GM21447 (cell line): ENCODE measurements around the gene PCGF6.

ENCODE experiments used
- ATAC-seq: cut with Tn5 transposase; IDR thresholded peaks from one replicate; pipeline ENCODE4 v1.9.1; 2021; ENCODE audit not compliant: unreplicated experiment

The PCGF6 gene

DNA sequence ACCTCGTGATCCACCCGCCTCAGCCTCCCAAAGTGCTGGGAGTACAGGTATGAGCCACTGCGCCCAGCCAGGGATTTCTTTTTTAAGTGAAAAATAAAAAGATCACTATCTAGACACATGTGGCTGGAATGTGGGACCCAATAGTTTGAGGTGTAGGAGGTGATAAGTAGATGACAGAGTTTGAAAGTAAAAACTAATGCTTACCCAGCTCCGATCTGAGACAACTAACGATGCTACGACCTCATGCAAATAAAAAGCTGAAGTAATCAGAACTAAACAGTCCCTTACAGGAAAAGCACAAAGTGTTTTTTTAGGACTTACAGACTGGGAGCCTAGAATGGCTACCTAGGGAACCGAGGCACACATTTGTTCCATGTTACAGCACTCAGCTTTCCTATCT is 23.0 kb downstream of the PCGF6 start:
- no peak for ATAC-seq

DNA sequence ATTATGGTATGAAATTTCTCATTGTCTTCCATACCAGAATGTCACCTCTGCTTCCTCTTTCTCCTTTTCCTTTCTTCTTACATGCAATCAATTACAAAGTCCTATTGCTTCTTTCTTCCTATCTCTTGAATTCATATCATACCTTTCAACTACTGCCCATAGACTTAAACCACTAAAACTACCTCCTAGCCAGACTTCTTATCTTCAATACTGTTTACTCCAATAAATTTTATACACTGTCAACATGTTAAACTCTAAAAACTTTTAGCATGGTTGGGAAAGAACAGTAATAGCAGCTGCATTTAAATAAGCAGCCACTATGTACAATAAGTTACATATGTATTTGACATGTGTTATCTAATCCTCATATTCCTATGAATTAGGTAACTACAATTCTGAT is 34.9 kb downstream of the PCGF6 start:
- ATAC-seq: no peak

- no peak for ATAC-seq
These were observed 40.7 kb downstream of the PCGF6 start for GRCh38 chr10:103310197-103310596.

DNA sequence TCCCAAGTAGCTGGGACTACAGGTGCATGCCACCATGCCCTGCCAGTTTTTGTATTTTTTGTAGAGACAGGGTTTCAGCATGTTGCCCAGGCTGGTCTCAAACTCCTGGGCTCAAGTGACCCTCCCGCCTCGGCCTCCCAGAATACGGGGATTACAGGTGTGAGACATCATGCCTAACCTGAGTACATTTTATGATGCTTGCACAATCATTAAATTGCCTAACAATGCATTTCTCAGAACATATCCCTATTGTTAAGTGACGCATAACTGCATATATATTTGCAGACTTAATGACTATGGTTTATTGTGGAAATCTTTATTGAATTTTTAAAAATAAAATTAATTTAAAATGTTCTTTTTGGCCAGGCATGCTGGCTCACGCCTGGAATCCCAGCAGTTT is 43.3 kb downstream of the PCGF6 start:
- no peak for ATAC-seq

GRCh38 chr10:103295374-103296015 is 55.4 kb downstream of the PCGF6 start:
- ATAC-seq: no peak

- no peak for ATAC-seq
These were observed 59.4 kb downstream of the PCGF6 start for GRCh38 chr10:103291588-103291987.

- ATAC-seq: no peak
These were observed 62.9 kb downstream of the PCGF6 start for GRCh38 chr10:103287992-103288391.

DNA sequence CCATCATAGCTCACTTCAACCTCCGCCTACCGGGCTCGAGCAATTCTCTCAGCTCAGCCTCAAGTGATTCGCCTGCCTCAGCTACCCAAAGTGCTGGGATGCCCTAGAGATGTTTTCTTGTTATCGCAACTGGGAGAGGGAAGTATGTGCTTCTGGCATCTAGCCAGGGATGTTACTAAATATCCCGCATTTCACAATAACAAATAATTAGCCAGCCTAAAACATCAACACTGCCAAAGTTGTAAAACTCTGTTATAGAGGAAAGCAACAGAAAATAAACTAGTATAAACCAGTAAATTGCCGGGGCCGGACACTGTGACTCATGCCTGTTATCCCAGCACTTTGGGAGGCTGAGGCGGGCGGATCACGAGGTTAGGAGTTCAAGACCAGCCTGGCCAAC is 66.8 kb downstream of the PCGF6 start:
- ATAC-seq: no peak

DNA sequence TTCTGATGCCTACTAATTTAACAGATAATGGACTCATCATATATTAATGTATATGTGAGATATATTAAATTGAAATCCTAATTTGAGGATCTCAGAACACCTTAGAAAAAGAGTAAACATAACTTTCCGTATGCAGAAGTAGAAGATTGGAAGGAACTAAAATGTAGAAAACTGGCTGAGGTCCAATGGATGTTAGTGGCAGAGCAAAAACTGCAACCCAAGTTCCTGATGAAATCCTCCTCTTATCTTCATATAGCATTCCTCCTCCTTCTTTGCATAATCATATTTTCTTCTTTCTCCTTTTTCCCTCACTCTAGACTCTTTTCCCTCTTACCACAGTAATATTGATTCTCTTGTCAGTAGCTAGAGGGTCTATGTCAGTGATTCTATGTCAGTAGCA is 68.0 kb downstream of the PCGF6 start:
- no peak for ATAC-seq

DNA sequence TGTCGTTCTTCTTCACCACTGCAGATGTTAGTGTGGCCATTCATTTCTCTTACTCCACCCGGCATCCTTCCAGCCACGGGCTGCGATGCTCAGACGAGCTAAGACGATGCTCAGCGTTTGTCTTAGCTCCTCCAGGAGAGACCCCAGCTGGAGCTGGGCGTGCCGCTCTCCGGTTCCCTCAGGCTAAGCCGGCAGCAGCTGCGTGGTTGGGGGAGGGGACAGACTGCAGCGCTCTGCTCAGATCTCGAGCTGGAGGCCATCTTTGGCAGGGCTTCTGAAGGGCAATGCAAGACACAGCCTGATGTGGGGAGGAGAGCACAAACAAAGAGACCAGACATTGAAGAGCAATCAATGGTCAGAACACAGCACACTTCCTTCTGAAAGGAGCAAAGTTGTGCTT is 69.2 kb downstream of the PCGF6 start:
- no peak for ATAC-seq

DNA sequence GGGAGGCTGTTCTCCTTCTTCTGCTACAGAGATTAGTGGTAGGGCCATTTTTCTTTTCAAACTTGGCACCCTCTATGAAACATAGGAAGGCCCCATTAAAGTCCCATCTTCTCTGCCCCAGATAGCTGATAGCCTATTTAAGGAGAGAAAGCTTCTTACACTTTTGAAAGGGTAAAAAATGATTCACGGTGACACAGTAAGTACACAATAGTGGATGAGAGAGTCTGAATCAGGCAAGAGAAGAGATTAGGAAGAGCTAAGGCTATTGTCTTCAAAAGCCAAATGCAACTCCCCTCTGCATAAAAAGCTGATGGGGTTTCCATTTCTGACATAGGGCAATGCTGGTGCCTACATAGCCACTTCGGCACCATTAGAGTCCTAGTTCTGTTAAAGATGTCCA is 70.4 kb downstream of the PCGF6 start:
- ATAC-seq: no peak

DNA sequence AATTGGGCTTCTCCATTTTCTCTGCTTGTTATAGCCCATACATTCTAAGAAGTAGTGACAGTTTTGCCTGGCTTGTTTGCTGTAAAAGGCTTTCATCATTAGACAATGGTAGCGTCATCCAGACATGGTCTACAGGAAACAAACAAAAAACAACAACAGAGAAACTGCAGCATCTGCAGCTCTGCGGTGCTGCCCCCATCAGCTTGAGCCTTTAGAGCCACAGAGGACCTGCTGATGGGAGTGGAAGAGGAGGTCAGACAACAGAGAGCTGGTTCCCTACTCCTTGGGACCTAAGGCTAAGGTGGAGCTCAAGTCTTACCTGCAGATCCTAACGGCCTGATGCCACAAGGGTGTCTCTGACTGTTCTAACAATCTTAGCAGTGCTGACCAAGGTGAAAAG is 70.9 kb downstream of the PCGF6 start:
- ATAC-seq: no peak

- no peak for ATAC-seq
These were observed 72.1 kb downstream of the PCGF6 start for GRCh38 chr10:103278862-103279298.

DNA sequence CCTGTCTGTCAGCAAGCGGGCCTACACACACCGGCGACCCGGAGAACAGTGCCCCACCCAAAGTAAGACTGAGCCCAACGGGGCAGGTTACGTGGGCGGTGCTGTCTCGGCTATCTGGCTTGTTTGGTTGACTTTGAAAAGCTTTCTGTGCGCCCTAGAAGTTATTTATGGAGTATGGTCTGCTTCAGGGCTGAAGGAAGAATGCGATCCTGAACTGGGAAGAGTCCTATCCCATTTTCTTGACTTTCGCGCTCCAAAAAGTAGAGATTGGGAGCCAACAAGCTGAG is 72.5 kb downstream of the PCGF6 start:
- no peak for ATAC-seq

DNA sequence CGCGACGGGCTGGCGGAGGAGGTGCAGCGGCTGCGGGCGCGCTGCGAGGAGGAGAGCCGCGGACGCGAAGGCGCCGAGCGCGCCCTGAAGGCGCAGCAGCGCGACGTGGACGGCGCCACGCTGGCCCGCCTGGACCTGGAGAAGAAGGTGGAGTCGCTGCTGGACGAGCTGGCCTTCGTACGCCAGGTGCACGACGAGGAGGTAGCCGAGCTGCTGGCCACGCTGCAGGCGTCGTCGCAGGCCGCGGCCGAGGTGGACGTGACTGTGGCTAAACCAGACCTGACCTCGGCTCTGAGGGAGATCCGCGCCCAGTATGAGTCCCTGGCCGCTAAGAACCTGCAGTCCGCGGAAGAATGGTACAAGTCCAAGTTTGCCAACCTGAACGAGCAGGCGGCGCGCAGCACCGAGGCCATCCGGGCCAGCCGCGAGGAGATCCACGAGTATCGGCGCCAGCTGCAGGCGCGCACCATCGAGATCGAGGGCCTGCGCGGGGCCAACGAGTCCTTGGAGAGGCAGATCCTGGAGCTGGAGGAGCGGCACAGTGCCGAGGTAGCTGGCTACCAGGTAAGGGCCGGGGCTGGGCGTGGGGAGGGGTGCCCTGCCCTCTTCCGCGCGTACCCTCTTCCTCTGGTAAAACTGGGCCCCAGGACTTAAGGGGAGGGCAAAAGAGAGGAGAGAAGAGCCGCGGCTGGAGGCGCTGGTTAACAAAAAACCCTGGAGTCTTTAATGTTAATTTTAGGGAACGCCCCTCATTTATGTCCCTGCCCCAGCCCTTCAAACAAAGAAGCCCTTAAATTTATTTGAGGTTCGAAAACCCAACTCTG is 73.0 kb downstream of the PCGF6 start:
- no peak for ATAC-seq

DNA sequence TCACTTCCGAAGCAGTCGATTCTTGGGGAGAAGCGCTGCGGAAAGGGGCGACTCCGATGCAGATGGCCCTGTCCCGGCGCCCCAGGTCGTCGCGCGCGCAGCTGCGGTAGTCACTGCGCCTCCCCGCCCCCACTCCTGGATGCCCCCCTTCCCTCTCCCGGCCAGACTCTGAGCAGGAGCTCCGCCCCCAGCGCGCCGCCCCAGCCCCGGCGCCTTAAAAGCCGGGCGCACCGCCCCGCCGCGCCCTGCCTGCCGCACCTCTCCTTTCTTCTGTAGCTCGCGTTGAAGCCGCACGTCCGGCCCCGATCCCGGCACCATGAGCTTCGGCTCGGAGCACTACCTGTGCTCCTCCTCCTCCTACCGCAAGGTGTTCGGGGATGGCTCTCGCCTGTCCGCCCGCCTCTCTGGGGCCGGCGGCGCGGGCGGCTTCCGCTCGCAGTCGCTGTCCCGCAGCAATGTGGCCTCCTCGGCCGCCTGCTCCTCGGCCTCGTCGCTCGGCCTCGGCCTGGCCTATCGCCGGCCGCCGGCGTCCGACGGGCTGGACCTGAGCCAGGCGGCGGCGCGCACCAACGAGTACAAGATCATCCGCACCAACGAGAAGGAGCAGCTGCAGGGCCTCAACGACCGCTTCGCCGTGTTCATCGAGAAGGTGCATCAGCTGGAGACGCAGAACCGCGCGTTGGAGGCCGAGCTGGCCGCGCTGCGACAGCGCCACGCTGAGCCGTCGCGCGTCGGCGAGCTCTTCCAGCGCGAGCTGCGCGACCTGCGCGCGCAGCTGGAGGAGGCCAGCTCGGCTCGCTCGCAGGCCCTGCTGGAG is 73.8 kb downstream of the PCGF6 start, which contains the start of gene INA:
Gene INA, plus strand, starts transcription at position 243 of the 817 bp plus-strand sequence. Its CDS starts 74 bp downstream, at position 317.
- ATAC-seq: no peak

DNA sequence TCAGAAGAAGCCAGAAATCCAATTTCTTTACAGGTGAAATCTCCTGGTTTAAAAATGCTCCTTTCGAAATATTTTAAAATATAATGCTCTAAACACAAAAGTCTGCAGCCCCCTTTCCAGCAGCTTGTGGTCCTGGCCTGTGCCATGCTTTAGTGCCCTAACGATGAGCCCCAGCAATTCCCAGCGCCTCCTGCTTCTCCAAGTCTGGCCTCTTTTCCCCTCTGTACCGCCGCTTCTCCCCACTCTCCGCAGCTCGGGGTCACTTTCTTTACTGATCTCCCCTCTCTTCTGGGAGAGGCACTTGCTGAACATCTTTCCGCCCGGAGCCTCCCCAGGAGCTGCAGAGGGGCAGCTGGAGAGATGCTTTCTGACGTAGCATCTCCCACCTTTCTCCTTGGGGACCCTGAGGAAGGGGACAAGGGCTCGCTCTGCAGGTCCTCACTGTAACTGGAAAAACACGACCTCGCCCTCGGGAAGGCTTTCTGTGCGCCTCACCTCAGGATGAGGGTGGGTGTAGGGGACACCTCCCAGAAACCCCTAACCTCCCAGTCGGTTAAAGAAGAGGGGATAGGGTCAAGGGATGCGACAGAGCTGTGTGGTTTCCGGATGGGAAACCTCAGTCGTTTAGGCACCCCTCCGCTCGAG is 74.6 kb downstream of the PCGF6 start:
- ATAC-seq: no peak

- ATAC-seq: no peak
These were observed 77.9 kb downstream of the PCGF6 start for GRCh38 chr10:103273041-103273441.

- ATAC-seq: no peak
These were observed 85.1 kb downstream of the PCGF6 start for GRCh38 chr10:103265717-103266329.

DNA sequence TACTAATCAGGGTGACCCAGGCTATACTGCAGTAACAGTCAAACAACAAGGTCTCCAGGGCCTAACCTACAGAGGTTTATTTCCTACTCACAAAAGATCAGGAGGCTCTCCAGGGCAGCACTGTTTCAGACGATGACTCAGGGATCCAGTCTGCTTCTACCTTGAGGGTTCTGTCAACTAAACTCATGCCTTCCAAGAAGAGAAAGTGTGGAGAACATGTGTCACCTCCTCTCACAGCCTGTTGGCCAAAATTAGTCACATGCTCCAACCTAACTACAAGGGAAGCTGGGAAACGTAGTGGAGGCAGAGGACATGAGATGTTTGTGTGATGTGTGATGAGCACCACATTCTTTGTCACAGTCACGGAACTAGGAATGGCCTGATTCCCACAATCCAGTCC is 88.7 kb downstream of the PCGF6 start:
- no peak for ATAC-seq

- ATAC-seq: no peak
These were observed 91.0 kb downstream of the PCGF6 start for GRCh38 chr10:103259989-103260388.
